H4 (cell line): Measurements from ENCODE around the gene ERRFI1. TPM values are rescaled to one million over a fixed set of nuclear protein-coding genes. Genes with fewer than 3 reads are reported as not detected.

Source experiments
- DNase-seq: peaks from one replicate; pipeline ENCODE4 v3.0.0-alpha.2; 2015; ENCODE audit warnings: low spot score
- total RNA-seq: library from RNA; depleted of rRNA; stranded (reverse); fragments of >200 nt; shearing (Covaris generic); gene quantifications from 2 replicates; pipeline ENCODE4 v1.2.3, GENCODE V29; 2014

The ERRFI1 gene
- total RNA-seq, 1 experiment from 2014 or later = 78.3 TPM

DNA sequence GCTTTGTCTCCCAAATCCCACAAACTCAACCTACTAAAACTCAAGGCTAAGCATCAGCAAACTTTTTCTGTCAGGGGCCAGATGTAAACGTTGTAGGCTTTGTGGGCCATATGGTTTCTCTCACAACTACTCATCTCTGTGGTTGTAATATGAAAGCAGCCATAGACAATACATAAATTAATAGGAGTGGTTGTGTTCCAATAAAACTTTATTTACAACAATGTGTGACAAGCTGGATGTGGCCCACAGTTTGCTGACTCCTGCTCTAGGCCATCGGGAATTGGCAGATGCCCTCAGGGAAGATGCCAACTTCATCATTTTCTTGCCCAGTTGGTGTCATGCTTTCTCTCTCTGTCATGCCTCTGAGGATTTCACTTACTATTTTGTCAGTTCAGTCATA lies 17.5 kb upstream of the ERRFI1 start:
- DNase-seq = no peak

DNA sequence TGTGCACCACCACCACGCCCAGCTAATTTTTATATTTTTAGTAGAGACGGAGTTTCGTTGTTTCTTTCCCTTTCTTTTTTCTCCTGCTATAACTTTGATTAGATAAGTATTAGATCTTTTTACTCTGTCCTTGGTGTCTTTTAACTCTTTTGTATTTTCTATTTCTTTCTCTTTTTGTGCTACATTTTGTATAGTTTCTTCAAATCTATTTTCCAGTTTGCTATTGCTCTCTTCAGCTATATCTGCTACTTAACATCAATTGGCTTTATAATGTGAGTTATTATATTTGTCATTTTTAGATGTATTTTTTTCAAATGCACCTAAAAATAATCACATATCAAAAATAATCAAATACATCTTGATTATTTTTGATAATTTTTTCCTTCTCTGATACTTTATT lies 16.0 kb upstream of the ERRFI1 start:
- DNase-seq = no peak

DNA sequence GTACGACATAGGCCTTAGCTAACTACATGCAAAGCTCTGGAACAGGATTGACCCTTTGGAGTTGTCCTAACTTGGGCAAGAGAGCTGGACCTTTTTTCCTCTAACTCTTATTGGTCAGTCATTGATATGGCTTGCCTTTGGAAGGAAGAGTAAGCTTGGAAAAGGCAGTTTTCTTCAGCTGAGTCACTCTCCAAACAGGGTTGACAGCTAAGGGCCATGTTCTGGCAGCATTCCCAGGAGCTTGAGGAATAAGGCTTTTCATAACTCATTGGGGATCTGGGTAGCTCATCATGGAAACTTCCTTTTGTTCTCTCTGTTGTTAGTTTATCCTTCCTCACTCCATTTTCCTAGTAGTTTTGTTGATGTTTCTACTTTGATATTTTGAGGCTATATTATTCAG lies 14.5 kb upstream of the ERRFI1 start:
- peak; percentile 97 for DNase-seq

DNA sequence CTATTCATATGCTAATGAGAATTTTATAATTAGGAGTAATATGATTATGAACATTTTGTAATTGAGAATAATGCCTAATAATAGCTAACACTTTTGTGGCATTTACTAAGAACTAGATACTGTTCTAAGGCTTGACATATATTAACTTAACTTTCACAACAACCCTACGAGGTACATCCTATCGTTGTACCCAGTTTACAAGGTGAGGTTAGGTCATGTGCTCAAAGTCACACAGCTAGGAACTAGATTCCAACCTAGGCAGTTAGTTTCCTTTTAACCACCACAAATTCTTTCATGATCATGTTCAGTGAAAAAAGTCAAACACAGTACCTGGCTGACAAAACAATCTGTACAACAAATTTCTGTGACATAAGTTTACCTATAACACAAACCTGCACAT lies 13.0 kb upstream of the ERRFI1 start:
- DNase-seq = no peak

DNA sequence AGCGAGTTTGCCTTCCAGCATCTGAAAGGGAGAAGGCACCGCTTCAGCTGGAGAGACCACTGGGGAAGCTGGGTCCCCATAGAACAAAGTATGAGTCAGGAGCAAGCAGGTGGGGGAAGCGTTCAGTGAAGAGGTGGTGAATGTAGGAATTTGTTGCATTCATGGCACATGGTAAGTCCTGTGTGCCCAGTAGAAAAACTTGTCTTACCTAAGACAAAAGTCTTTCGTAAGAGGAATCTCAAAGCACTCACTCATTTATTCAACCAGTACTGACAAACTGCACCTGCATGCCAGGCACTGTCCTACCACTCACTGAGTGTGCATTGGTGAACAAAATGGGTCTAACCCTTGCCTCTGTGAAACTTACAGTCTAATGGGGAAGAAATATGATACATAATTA lies 9.2 kb upstream of the ERRFI1 start:
- DNase-seq = no peak

DNA sequence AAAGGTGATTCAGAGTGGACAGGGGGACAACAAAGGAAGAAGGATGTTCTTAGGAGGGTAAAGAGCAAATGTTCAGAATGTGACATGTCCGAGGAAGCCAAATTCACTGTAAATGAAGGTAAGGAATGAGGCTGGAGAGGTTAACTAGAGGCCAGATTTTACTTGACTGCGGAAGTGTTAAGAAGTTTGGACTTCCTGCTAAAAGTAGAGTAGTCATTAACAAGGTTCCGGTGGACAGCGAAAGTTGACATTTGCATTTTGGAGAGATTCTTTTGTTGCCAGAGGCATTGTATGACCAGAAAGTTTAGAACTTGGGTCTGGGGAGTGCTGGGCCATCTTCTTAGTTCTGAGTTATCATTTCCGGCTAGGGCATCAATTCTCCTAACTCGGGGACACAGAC lies 7.2 kb upstream of the ERRFI1 start:
- no peak for DNase-seq

DNA sequence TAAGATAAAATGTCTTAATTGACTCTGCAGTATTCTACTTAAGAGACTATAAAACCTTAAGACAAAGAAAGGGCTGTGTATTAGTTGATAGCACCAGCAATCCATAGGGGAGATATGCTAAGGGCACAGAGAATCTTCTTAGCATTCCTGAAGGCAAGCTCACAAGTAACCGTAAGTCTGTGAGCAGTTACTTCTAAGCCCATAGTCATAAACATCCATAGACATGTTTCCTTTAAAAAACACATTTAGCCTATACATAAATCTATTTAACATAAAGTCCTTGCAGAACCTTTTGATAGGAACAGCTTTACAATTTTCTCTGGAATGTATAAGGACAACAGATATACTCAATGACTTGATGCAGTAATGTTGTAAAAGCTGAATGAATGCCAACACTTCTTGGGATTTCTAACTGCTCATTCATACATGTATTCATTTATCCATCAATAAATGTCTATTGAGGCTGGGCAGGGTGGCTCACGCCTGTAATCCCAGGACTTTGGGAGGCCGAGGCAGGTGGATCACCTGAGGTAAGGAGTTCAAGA lies 6.3 kb upstream of the ERRFI1 start:
- no peak for DNase-seq

DNA sequence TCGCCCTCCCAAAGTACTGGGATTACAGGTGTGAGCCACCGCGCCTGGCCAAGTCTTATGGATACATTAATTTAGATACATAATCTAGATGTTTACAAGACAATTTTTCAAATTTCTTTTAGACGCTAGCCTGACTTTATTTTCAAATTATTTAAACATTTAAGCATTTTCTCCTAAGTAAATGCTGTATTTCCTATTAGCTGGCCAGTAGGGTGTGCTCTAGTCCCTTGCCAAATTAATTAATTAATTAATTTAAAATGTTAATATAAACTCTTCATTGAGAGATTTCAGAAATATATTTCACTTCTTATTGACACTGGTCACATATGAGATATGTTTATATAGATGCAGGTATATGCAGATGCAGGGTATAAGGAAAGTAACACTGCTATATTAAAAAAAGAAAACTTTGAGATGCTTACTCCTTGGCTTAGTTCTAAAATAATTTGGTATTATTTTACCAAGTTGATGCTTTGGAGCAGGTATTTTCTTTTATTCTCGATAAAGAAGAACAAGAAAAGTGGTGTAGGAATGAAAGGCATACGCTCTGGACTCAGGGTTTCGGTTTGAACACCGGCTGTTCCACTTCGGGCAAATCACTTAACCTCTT lies 5.2 kb upstream of the ERRFI1 start:
- DNase-seq = no peak

DNA sequence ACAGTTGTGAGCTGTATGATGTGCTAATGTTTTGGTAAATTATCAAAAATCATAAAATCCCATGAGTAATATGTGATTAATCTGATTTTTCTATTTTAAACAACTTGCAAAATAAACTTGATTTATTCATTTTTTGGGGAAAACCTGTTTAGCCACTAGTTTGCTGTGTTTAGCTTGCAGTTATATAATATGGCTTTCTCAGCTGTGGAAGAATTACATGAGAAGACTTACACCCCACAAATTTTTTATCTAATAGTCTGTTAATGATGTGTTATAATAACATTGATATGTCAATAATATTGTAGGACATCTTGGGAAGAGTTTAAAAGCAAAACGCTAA lies 2.4 kb upstream of the ERRFI1 start:
- no peak for DNase-seq

DNA sequence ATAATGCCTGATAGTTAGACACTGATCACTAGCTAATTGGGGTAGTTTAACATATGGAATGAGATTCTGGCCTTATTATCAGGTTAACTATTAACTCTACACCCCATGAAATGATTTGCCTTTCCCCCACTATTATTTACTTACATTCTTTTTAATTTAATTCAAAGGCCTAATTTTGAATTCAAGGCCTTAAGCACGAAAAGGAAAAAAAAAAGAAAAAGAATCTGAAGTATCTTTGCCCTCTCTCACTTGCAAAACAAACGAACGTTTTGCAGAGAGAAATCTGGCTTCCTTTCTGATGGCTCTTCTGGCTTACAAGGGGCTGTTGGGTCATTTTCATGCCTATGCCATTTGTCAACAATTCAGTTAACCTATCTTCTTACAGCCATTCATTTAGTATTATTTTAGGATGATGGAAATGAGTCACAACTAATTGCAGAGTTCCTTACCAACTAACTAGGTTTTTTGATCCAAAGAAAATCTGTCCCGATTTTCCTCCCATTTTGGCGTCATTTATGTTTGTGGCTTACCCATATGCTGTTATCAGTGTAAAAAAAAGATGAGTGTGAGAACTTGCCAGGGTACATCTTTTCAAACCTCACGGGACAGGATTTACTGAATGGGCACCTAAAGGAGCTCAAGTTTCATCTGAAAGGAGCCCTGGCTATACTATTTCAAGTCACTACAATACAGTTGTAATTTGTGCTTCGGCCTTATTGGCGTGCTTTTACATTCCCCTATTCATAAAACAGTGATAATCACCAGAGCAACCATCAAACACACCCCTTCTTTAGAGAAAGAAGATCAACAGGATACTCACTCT lies 1.9 kb upstream of the ERRFI1 start:
- peak; percentile 75 for DNase-seq

DNA sequence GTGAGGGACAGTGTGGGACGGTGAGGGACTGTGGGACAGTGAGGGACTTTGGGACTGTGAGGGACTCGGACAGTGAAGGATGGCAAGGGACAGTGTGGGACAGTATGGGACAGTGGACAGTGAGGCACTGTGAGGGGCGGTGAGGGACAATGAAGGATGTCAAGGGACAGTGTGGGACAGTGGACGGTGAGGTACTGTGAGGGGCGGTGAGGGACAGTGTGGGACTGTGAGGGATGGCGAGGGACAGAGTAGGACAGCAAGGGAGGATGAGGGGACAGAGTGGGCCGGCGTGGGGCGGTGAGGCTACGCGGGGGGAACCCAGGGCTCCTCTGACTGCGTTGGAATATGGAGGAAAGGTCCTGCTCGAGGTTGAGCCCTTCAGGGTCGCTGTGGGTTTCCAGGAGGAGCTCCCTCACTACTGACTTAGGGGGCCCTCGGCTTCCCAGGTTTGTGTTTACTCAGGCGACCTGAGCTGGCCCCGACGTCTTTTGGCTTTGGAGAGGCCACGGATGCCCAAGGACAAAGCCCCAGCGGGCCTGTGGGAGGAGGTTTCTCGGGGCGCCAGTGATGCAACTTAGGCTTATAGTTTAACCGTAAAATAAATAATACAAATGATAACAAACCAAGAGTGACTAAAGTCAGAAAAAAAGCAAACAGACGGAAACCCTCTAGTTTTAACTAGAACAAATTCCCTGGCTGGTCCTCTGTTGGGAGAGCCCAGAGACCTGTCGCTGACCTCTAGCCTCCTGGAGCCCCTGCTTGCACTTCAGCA lies 1.1 kb upstream of the ERRFI1 start:
- peak; percentile 74 for DNase-seq

DNA sequence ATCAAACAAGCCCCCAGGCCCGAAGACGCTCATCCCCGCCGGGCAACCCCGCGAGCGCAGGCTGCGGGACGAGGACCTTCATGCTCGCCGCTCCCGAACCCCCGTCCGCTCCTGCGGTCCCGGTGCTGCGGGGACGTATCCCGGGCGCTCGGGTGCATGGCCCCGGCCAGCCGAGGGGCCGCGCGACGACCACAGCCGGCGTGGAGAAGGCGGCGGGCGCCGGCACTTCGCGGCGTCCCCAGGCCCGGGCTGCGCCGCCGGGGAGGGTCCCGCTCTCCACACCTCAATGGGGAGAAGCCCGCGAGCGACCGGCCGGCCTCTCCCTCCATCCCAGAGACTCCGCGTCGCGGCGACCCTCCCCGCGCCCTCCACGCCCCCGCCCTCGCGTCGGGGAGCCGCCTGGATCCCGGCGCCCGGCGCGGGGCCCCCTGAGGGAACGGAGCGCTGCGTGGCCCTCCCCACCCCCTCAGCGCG lies 401 bp downstream of the ERRFI1 start:
- no peak for DNase-seq

DNA sequence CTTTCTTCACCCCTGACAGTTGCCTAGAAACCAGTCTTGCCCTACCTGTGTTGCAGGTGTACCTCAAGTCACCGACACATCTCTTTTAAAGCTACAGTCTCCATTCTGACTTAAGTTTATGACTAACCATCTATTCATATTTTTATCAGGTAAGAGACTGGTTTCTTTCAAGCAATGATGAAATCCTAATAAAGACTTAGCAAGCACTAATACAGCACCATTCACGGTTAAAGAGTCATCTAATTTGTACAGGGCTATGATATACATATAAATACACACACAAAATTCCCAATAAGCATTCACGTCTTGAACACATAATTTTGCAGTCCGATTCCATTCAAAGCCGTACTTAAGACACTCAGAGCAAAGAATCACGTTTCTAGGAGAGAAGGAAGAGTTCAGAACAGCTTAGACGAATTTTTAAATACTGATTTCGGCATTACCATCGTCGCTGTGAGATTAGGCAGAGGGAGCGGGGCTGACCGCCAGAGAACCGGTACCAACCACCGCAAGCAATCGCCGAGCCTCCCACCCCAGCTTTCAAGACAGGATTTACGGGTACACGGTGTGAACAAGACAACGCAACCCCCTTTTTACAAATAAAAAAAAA lies 943 bp downstream of the ERRFI1 start:
- no peak for DNase-seq

DNA sequence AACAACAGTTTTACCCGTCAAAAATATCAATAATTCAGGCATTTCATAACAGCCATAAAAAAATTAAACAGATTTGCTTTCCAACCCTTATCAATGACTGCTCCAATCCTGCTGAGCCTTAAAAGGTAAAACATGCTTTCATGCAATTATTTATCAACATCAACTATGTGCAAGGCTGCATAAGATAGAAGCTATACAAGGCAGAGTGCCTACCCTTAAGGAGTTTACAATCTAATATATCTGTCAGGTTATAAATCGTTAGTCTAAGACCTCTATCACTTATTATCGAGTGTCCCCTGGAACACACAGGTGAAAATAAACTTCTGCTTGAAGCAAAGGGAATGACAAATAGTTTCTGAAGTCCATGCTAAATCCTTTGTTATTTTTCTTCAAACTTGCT lies 1.8 kb downstream of the ERRFI1 start:
- DNase-seq = no peak

DNA sequence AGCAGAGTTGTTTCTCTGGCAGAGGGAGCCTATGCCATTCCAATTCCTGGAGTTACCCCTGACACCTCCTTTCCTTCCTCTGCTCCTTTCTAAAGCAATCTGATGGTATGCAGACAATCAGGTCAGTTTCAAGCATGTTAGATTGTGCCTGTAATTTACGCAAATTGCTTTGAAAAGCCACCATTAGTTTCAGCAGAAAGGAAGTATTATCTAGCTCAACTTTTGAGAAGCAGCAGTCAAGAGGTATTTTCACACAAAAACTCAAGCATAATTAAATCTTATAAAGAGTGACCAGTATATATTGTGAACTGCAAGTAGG lies 2.2 kb downstream of the ERRFI1 start:
- DNase-seq = no peak

DNA sequence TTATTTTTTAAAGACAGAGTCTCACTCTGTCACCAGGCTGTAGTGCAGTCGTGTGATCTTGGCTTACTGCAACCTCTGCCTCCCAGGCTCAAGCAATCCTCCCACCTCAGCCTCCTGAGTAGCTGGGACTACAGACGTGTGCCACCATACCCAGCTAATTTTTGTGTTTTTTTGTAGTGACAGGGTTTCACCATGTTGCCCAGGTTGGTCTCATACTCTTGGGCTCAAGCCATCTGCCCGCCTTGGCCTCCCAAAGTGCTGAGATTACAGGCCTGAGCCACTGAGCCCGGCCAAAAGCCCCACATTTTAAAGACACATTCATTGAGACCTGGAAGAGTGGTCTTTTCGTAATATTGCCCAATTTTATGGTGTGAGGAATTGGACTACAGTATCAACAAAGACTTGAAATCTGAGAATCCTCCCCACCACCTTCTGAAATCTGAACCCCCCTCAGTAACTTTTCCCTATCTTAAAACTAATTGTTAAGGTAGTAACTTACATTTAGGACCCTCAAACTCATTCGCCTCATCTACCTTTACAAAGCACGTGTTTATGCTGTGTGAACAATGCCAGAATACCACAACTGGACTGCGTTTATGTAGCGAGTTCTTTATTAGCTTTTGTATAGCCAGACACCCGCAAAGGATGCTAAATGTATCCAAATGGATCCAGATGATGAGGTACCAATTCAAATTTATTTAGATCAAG lies 2.7 kb downstream of the ERRFI1 start:
- DNase-seq = no peak

DNA sequence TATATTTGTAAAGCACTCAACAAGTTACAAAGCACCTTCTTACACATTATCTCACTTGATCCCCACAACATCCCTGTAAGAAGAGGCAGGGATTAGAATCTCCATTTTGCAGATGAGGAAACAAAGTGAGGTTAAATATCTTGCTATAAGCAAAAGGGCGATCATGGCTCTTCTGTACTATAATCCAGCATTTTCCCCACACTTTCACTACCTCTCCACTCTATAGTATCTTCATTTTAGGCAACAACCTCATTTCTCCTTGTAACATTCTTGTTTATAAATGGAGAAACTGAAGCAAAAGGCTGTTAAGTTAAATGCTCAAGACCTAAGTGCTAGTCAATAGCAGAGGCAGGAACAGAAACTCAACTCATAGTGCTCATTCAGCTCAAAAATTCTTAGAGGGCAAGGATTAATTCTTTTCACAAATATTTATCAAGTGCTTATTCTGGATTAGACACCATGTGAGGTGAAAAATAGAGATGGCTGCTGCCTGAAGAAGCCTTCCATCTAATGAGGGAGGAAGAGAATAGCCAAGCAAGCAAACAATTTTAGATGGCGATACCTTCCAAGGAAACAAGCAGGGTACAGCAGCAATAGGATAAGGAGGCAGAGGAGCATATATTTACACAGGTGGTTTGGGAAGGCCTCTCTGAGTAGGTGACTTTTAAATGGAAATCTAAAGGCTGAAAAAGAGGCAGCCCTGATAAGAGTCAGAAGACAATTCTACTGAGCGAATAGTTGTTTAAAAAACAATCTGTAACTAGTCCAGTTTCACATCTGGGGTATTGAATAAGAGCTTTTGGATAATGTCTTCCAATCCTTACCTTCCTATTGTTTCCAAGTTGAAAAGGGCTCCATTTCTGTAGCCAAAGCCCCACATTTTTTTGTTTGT lies 3.5 kb downstream of the ERRFI1 start:
- no peak for DNase-seq

DNA sequence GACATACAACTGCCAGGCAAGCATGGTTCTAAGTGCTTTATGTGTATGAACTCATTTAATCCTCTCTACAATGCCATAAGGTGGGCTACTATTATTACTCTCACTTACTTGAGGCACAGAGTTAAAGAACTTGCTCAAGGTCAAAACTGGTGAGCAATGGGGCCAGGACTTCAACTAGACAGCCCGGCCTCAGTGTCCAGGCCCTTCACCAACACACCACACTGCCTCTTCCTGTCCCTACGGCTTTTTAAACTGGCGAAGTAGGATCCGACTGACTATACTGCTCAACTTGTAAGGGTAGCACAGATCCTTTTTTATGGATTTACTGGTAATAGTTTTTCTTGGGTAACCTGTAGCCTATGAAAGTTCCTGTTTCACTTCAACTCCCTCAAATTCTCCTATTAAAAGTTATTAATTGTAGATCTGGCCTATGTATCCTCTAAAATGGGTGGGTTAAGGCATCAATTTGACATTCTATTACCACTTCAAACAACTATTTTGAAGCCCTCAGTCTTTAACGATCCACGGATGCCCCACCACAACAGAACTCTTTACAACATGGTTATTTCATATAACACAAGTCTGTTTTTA lies 4.3 kb downstream of the ERRFI1 start:
- DNase-seq = no peak

DNA sequence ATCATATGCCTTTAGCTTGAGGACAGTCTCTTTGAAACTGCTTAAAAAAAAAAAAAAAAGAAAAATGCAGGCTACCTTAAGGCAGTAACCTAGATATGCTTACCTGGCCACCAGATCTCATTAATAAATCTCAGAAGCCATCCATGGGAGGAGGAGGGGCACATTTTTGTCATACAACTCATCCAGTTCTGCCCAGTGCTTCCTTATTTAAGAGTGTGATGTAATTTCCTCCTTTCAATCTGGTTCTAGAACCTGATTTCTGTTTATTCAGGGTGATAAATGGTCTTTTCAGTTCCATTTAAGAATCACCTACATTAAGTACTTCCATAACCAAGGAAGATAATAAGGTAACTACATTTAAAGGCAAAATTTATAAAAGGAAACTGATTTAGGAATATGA lies 6.1 kb downstream of the ERRFI1 start:
- peak; percentile 35 for DNase-seq

DNA sequence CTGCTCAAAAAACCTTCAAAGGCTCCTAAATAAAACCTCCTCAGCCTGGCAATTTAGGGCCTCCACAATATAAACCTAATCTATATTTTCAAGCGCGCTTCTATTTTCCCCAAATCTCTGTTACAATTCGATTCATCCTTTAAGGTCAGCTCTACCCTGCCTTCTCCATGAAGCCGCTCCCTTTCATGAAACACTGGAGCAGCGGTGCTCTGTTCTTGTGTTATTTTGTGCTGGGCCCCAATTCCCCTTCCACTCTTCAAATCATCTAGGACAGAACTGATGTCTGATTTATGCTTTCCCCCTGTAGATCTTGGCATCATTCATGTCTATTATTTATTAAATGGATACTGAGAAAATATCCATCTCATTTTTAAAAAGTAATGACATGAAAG lies 6.9 kb downstream of the ERRFI1 start:
- no peak for DNase-seq
